Measurements from ENCODE around the gene CTSG.
"Not testable (repeated sequence)": the region's sequence is repeated elsewhere in the genome, so short reads cannot be mapped to it uniquely, and the experiment has no call there.

The CTSG gene

DNA sequence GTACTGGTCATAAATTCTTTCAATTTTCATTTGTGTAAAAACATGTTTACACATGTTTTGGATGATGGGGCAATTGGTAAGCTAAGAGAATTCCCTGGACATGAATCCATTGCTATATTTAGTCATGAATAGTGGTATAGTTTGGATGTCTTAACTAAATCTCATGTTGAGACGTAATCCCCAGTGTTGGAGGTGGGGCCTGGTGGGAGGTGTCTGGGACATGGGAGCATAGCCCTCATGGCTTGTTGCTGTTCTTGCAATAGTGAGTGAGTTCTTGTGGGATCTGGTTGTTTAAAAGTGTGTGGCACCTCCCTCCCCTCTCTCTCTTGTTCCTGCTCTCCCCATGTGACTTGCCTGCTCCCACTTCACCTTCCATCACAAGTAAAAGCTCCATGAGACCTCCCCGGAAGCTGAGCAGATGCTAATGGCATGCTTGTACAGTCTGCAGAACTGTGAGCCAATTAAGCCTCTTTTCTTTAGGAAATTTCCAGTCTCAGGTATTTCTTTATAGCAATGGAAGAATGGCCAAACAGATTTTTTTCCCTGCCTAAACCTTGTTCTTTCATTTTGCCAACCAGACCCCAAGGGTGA is 33.6 kb downstream of the CTSG start:
- DNase-seq, result no peak

DNA sequence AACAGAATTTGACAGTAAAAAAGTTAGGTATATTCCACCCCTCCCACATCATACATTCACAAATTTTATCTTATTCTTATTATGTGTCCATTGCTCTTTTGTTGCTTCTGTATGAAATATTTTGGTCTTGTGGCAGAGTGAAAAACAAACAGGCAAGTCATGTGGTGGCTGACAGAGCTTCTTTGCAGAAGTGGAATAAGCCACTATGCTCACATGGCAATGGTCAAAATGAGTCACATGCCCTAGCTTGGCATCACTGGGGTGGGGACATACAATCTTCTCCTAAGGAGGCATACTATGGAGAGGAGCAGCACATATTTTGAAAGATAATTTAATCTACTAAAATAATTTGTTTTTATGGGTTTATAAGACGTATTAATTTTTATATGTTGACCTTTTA is 40.3 kb downstream of the CTSG start:
- DNase-seq, result no peak

DNA sequence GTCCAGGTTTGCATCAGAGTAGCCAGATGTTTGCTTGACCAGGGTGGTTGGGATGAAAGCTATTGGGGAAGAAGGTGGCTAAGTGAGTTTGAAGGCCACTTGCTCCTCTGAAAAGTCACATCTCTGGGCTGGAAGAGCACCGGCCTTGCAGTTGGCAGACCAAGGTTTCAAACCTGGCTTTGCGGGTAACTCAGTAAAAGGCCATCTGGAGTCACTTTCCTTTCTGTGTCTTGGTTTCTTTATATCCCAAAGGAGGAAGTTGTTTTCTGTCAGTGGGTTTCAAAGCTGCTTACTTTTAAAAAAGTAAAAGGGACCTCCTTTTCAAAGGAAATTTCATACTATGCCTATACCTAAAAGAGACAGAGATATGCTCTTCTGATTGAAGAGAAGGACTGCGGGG is 41.8 kb downstream of the CTSG start:
- no peak for DNase-seq

DNA sequence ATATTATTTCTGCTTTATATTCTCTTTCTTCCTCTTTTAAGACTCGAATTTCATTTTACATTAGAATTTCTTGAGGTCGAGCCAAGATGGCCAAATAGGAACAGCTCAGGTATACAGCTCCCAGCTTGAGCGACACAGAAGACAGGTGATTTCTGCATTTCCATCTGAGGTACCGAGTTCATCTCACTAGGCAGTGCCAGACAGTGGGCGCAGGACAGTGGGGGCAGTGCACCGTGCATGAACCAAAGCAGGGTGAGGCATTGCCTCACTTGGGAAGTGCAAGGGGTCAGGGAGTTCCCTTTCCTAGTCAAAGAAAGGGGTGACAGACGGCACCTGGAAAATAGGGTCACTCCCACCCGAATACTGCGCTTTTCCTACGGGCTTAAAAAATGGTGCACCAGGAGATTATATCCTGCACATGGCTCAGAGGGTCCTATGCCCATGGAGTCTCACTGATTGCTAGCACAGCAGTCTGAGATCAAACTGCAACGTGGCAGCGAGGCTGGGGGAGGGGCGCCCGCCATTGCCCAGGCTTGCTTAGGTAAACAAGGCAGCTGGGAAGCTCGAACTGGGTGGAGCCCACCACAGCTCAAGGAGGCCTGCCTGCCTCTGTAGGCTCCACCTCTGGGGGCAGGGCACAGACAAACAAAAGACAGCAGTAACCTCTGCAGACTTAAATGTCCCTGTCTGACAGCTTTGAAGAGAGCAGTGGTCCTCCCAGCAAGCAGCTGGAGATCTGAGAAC is 50.0 kb downstream of the CTSG start:
- not testable (repeated sequence) for DNase-seq

Measured in anterior cingulate cortex (tissue), 58 donors.